ENCODE data around the gene GDF10.

The GDF10 gene, protein sequence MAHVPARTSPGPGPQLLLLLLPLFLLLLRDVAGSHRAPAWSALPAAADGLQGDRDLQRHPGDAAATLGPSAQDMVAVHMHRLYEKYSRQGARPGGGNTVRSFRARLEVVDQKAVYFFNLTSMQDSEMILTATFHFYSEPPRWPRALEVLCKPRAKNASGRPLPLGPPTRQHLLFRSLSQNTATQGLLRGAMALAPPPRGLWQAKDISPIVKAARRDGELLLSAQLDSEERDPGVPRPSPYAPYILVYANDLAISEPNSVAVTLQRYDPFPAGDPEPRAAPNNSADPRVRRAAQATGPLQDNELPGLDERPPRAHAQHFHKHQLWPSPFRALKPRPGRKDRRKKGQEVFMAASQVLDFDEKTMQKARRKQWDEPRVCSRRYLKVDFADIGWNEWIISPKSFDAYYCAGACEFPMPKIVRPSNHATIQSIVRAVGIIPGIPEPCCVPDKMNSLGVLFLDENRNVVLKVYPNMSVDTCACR

DNA sequence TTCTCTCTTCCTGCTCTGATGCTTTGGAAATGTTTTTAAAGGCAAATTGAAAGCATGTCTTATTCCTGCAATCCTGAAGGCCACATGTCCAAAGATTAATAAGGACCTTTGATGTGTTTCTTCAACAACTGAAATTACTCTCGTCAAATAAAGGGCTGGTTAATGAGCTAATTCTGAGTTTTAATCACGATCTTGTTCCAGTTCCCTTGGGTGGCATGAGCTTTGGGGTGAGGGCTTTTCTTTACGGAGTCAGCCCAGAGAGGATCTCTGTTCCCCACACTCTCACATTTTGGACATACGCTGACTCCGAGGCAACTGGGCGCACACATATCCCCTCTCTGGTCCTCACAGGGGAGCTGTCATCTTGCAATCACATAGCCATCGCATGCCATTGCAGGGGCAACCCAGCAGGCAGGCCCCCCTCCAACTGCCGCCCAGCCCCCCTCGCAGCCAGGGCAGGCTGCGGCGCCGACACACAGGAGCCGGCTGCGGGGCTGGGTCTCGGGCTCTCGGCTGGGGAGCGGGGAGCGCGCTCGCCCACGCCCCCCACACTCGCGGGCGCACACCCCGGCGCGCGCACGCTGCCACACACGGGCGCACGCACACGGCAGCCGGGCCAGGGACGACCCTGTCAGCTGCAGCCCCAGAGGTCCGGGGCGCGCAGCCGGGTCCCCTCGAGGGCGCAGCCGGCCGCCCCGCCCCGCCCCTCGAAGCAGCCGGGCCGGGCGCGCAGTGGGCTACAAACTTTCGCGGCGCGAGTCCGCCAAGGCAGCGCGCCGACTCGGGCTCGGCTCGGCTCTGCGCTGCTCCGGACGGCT is at the start of gene GDF10:
GDF10 (plus strand) TSS at position 587 of the 818 bp plus-strand sequence. CDS start 455 bp downstream, outside the sequence.
- no peaks in the 10 kb centered on the region for H3K79me2 ChIP-seq (ENCODE audit: low read length)
- no peaks in the 10 kb centered on the region for H3K9me3 ChIP-seq (ENCODE audit: insufficient read depth, low read length)
- no peak within 1 kb of the TSS for H3K4me3 ChIP-seq (ENCODE audit: low read length)
- no peaks in the 10 kb centered on the region for H4K20me1 ChIP-seq (ENCODE audit: insufficient read depth, low read length)
- no peak within 1 kb of the TSS for H2AFZ ChIP-seq (ENCODE audit: low read depth, low read length)
- H3K27me3 ChIP-seq (ENCODE audit: low read depth, low read length) = no peaks in the 10 kb centered on the region
- TF ChIP-seq, protein P1, sequence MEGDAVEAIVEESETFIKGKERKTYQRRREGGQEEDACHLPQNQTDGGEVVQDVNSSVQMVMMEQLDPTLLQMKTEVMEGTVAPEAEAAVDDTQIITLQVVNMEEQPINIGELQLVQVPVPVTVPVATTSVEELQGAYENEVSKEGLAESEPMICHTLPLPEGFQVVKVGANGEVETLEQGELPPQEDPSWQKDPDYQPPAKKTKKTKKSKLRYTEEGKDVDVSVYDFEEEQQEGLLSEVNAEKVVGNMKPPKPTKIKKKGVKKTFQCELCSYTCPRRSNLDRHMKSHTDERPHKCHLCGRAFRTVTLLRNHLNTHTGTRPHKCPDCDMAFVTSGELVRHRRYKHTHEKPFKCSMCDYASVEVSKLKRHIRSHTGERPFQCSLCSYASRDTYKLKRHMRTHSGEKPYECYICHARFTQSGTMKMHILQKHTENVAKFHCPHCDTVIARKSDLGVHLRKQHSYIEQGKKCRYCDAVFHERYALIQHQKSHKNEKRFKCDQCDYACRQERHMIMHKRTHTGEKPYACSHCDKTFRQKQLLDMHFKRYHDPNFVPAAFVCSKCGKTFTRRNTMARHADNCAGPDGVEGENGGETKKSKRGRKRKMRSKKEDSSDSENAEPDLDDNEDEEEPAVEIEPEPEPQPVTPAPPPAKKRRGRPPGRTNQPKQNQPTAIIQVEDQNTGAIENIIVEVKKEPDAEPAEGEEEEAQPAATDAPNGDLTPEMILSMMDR (IDR thresholded peaks at IDR 0.05; ENCODE audit: low read depth, low read length) = no peak
- no peak for TF ChIP-seq EZH2phosphoT487 (IDR thresholded peaks at IDR 0.05; ENCODE audit: low read depth)
- H3K4me1 ChIP-seq (ENCODE audit: low read length) = no peaks in the 10 kb centered on the region
- no peak within 1 kb of the TSS for H3K9ac ChIP-seq (ENCODE audit: low read length)
- no peak within 1 kb of the TSS for H3K27ac ChIP-seq (ENCODE audit: low read length)
- no peak within 1 kb of the TSS for H3K4me2 ChIP-seq (ENCODE audit: low read length)
- H3K36me3 ChIP-seq (replicated peaks; ENCODE audit: low read depth, low read length) = no peaks in the 10 kb centered on the region

DNA sequence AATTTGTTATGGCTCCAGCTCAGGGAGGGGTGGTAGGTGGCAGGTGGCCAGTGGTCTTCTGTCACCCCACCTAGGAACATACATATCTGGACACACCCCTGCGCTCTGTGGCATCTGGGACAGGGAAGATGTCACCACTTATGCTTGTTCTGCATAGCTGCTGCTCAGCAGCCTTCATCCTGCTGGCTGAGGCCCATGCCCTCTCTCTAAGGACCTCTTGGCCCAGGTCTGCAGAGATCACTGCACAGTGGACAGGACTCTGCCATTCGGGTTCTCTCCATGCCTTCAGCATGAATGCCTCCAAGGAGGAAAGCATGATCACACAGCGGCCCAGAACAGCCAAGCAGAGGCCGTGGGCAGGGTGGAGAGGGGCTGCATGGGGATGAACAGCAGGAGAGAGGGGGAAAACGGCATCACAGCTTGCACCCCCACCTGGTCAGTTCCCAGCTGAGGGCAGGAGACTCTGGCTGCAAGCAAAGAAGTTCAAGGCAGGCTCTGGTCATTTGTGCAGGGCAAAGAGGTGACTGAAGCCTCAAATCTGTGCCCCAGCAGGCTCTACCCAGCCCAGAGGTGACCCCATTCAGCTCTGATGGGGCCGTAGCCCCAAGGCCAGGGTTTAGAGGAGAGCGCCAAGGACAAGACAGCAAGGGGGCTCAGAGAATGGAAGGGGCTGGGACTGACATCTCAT is 47.8 kb upstream of the GDF10 start:
- Histone ChIP-seq H2AFZ (ENCODE audit: low read depth, low read length) (no peak overlapping the region), H3K27ac (ENCODE audit: low read length) (no peak overlapping the region), H3K27me3 (ENCODE audit: low read depth, low read length) (no peaks in the 10 kb centered on the region), H3K36me3 (replicated peaks; ENCODE audit: low read depth, low read length) (no peaks in the 10 kb centered on the region), H3K9me3 (ENCODE audit: insufficient read depth, low read length) (no peaks in the 10 kb centered on the region), H4K20me1 (ENCODE audit: insufficient read depth, low read length) (no peaks in the 10 kb centered on the region), H3K4me2 (ENCODE audit: low read length) (no peak overlapping the region), H3K4me1 (ENCODE audit: low read length) (peaks cover under 1% of the 10 kb centered on the region; the same call in 1 of the 2 replicates), H3K79me2 (ENCODE audit: low read length) (no peaks in the 10 kb centered on the region), H3K9ac (ENCODE audit: low read length) (no peak overlapping the region), H3K4me3 (ENCODE audit: low read length) (no peak overlapping the region)
- TF ChIP-seq, protein P1 (IDR thresholded peaks at IDR 0.05; ENCODE audit: low read depth, low read length) = no peak
- no peak for TF ChIP-seq EZH2phosphoT487 (IDR thresholded peaks at IDR 0.05; ENCODE audit: low read depth)

DNA sequence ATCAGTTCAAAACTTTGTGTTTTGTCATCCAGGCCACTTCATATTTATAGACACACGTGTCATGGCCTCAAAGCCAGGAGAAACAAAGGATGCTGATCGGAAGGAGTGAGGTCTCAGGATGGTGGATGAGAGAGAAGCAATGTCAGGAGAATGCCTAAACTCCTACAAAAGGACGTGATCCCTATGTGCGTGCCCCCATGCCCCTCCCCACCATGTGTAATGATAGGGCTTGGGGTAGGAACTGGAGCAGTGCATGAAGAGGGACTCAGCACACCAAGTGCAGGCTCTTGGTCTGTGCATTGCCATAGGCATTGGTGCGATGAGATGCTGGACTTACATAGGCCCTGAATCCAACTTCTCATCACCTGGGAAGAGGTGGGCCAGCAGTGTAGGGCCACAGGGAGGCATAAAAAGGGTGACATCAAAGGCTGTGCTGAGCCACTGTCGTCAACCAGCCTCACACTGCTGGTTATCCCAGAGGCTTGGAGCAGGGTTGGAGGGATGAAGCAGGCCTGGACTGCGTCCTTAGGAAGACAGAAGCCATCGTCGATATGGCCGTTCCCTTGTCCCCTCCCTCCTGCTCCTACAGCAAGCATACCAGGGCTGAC is 46.9 kb upstream of the GDF10 start:
- Histone ChIP-seq H3K4me2 (ENCODE audit: low read length) (no peak overlapping the region), H3K9me3 (ENCODE audit: insufficient read depth, low read length) (no peaks in the 10 kb centered on the region), H2AFZ (ENCODE audit: low read depth, low read length) (no peak overlapping the region), H3K79me2 (ENCODE audit: low read length) (no peaks in the 10 kb centered on the region), H3K36me3 (replicated peaks; ENCODE audit: low read depth, low read length) (no peaks in the 10 kb centered on the region), H4K20me1 (ENCODE audit: insufficient read depth, low read length) (no peaks in the 10 kb centered on the region), H3K27me3 (ENCODE audit: low read depth, low read length) (no peaks in the 10 kb centered on the region), H3K9ac (ENCODE audit: low read length) (no peak overlapping the region), H3K4me1 (ENCODE audit: low read length) (peaks cover 9% of the 10 kb centered on the region), H3K4me3 (ENCODE audit: low read length) (no peak overlapping the region), H3K27ac (ENCODE audit: low read length) (no peak overlapping the region)
- TF ChIP-seq, protein P1 (IDR thresholded peaks at IDR 0.05; ENCODE audit: low read depth, low read length) = no peak
- TF ChIP-seq EZH2phosphoT487 (IDR thresholded peaks at IDR 0.05; ENCODE audit: low read depth) = no peak

Data from OCI-LY3 (cell line).